Common myeloid progenitor, CD34-positive (primary cell): Measurements from ENCODE around the gene TRABD2B.

Experiments used
- CTCF ChIA-PET: fragments of 350-600 bp; sonication (Branson Sonifier 250); formaldehyde crosslinking; loops from one replicate; lab custom pipeline; 2021; ENCODE audit warnings: antibody characterized with exemption; lab: Charles Lee
- POLR2A ChIA-PET: fragments of 350-600 bp; sonication (Branson Sonifier 250); formaldehyde crosslinking; loops from one replicate; lab custom pipeline; 2021; ENCODE audit warnings: antibody characterized with exemption; lab: Charles Lee
- DNase-seq, 3 donors: peaks; one replicate each; pipeline versions ENCODE4 v3.0.0 to v3.0.0-alpha.2; 2013
- H3K27ac ChIP-seq, 2 experiments: 1 replicate in 1 of 2; 2 replicates in 1 of 2; pipeline ENCODE4 v1.7.0; 2013; ENCODE audit warnings: inconsistent platforms in 2 of 2, low read length in 2 of 2, mild to moderate bottlenecking in 2 of 2, low read depth in 1 of 2, moderate library complexity in 1 of 2; ENCODE audit not compliant: severe bottlenecking in 2 of 2, insufficient read depth in 1 of 2, poor library complexity in 1 of 2
- H3K27me3 ChIP-seq, 5 experiments: replicated peaks in 2 of 5; 1 replicate in 3 of 5; 2 replicates in 2 of 5; pipeline versions ENCODE4 v1.6.1 to v1.7.0; 2013; ENCODE audit warnings: low read length in 4 of 5, mild to moderate bottlenecking in 2 of 5, moderate library complexity in 2 of 5, inconsistent platforms in 1 of 5; ENCODE audit not compliant: insufficient read depth in 5 of 5, control insufficient read depth in 4 of 5
- H3K36me3 ChIP-seq, 4 experiments: 1 replicate in 2 of 4; 2 replicates in 2 of 4; pipeline versions ENCODE4 v1.6.1 to v1.7.0; 2013; ENCODE audit warnings: low read length in 3 of 4, control low read depth in 1 of 4, mild to moderate bottlenecking in 1 of 4; ENCODE audit not compliant: control insufficient read depth in 4 of 4, insufficient read depth in 4 of 4
- H3K4me1 ChIP-seq, 4 experiments: 1 replicate in 3 of 4; 2 replicates in 1 of 4; pipeline versions ENCODE4 v1.6.1 to v1.7.1; 2013; ENCODE audit warnings: low read length in 3 of 4, mild to moderate bottlenecking in 3 of 4, control low read depth in 1 of 4, inconsistent platforms in 1 of 4, moderate library complexity in 1 of 4; ENCODE audit not compliant: control insufficient read depth in 4 of 4, insufficient read depth in 4 of 4; ENCODE audit errors: control extremely low read depth in 1 of 4
- H3K4me3 ChIP-seq, 7 experiments: 1 replicate in 4 of 7; 2 replicates in 3 of 7; pipeline versions ENCODE4 v1.5.1 to v1.7.0; 2013; ENCODE audit warnings: mild to moderate bottlenecking in 7 of 7, low read length in 6 of 7, moderate library complexity in 6 of 7, inconsistent platforms in 2 of 7, low read depth in 2 of 7, control low read depth in 1 of 7; ENCODE audit not compliant: insufficient read depth in 4 of 7, control insufficient read depth in 1 of 7; ENCODE audit errors: extremely low read depth in 1 of 7
- H3K9me3 ChIP-seq, 5 experiments: 1 replicate in 4 of 5; 2 replicates in 1 of 5; pipeline versions ENCODE4 v1.6.1 to v1.7.1; 2013; ENCODE audit warnings: low read length in 4 of 5, mild to moderate bottlenecking in 2 of 5, inconsistent platforms in 1 of 5, low read depth in 1 of 5, moderate library complexity in 1 of 5; ENCODE audit not compliant: control insufficient read depth in 4 of 5, insufficient read depth in 2 of 5; ENCODE audit errors: control extremely low read depth in 1 of 5
- WGBS: methylation state at CpG from one replicate; pipeline ENCODE4 v1.1.5; 2013; ENCODE audit not compliant: insufficient coverage; 5-methylcytosine and 5-hydroxymethylcytosine counted together

The TRABD2B gene

DNA sequence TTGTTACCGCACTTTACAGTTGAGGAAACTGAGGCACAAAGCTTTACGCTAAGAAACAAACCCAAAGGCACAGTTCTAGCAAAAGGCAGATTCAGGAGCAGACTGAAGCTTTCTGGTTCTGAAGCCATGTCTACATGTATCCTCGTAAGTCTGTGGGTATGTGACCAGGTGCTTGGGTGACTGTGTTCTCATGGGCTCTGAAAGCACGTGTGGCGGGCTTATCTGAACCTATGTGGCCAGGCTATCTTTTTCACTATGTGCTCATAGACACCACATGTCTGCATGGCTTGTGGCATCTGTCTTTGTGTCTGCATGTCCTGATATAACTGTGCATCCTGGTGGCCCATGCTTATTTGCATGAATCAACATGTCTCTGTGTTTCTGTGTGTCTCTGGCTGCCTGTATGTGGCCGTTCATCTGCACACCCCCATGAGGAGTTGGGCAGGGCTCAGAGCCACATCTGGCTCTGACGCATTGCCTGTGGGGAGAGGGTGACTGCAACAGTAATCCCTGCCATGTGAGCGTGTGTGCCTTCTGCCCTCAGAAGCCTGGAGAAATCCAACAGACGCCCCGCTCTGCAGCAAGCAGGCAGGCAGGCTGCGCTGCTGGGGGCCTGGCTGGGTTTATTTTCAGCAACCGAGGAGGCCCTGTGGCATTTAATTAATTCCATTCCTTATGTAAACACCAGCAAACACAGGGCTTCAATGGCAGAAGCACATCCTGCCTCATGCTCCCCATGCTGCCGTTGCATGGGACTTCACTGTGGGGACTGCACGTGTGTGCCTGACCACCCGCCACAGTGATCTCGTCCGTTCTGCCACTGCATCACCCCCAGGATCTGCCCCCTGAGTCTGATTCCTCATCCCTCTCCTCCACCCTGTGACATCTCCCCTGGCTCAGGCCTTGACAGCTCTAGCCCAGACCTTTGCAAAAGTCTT, 115.4 kb downstream of the TRABD2B start:
- ChIA-PET CTCF (no interaction called here), POLR2A (no interaction called here)
- WGBS = 97% methylated on average over 12 of the region's 17 CpGs
- H3K36me3 ChIP-seq = no peaks in the 10 kb centered on the region
- H3K4me3 ChIP-seq = no peak overlapping the region
- H3K27ac ChIP-seq = no peak overlapping the region
- H3K9me3 ChIP-seq = no peaks in the 10 kb centered on the region
- no peaks in the 10 kb centered on the region for H3K4me1 ChIP-seq
- DNase-seq = no peak
- peaks cover 0 to 12% (median 3%) of the 10 kb centered on the region in 5 experiments for H3K27me3 ChIP-seq

- Histone ChIP-seq H3K9me3 (no peaks in the 10 kb centered on the region), H3K27me3 (peaks cover 0 to 4% (median 0%) of the 10 kb centered on the region in 5 experiments), H3K4me1 (no peaks in the 10 kb centered on the region), H3K4me3 (no peak overlapping the region), H3K27ac (no peak overlapping the region), H3K36me3 (no peaks in the 10 kb centered on the region)
- 88% methylated on average over 4 of the region's 4 CpGs for WGBS
- DNase-seq = no peak
- ChIA-PET CTCF (no interaction called here), POLR2A (no interaction called here)
These were observed 120.6 kb downstream of the TRABD2B start for GRCh38 chr1:47876587-47876963.

- DNase-seq = no peak
- Histone ChIP-seq H3K27ac (no peak overlapping the region), H3K9me3 (no peaks in the 10 kb centered on the region), H3K4me3 (no peak overlapping the region), H3K27me3 (peaks cover 0 to 4% (median 0%) of the 10 kb centered on the region in 5 experiments), H3K4me1 (no peaks in the 10 kb centered on the region), H3K36me3 (no peaks in the 10 kb centered on the region)
- 100% methylated on average over 4 of the region's 5 CpGs for WGBS
- ChIA-PET POLR2A (no interaction called here), CTCF (no interaction called here)
These were observed 121.2 kb downstream of the TRABD2B start for GRCh38 chr1:47875831-47876586.

DNA sequence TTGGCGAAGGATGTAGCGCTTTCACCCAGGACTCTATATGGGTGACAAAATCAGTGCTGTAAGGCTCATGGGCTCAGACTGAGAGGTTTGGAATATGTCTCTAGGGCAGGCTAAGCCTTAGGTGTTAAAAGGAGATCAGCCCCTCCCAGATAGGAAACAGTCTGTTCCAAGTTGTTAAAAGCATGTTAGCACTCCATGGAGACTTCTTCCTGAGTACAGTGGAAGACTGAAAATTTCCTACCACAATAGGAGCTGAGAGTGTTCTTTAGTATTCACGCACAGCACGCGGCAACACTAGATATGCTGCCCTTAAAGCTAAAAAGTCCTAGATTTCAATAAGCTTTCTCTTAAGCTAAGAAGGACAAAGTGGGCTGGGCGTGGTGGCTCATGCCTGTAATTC, 122.1 kb downstream of the TRABD2B start:
- no peak overlapping the region for H3K4me3 ChIP-seq
- H3K27me3 ChIP-seq = peaks cover 0 to 4% (median 0%) of the 10 kb centered on the region in 5 experiments
- CTCF ChIA-PET = no interaction called here
- POLR2A ChIA-PET = no interaction called here
- no peaks in the 10 kb centered on the region for H3K9me3 ChIP-seq
- DNase-seq = no peak
- no peak overlapping the region for H3K27ac ChIP-seq
- H3K36me3 ChIP-seq = no peaks in the 10 kb centered on the region
- H3K4me1 ChIP-seq = no peaks in the 10 kb centered on the region
- WGBS = 96% methylated on average over 6 of the region's 6 CpGs

GRCh38 chr1:47873337-47873736, 123.8 kb downstream of the TRABD2B start:
- H3K36me3 ChIP-seq = no peaks in the 10 kb centered on the region
- ChIA-PET POLR2A (no interaction called here), CTCF (no interaction called here)
- no peaks in the 10 kb centered on the region for H3K9me3 ChIP-seq
- H3K4me1 ChIP-seq = no peaks in the 10 kb centered on the region
- no peak overlapping the region for H3K27ac ChIP-seq
- H3K27me3 ChIP-seq = peaks cover 0 to 4% (median 0%) of the 10 kb centered on the region in 5 experiments
- no peak overlapping the region for H3K4me3 ChIP-seq
- 96% methylated on average over 6 of the region's 6 CpGs for WGBS
- DNase-seq = no peak

DNA sequence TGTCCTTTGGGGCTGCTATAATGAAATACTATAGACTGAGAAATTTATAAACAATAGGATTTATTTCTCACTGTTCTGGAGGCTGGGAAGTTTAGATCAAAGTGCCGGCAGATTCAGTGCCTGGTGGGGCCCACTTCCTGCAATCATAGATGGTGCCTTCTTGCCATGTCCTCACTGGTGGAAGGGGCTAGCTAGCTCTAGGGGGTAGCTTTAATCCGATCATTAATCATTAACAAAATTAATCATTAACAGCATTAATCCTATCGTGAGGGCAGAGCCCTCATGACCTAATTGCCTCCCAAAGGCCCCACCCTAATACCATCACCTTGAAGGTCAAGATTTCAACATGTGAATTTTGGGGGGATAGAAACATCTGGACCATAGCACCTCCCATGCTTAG, 124.3 kb downstream of the TRABD2B start:
- no peak overlapping the region for H3K27ac ChIP-seq
- WGBS = no CpG with 5 or more reads among the region's 3 CpGs
- no peaks in the 10 kb centered on the region for H3K9me3 ChIP-seq
- DNase-seq = no peak
- H3K36me3 ChIP-seq = no peaks in the 10 kb centered on the region
- no peaks in the 10 kb centered on the region for H3K4me1 ChIP-seq
- POLR2A ChIA-PET = no interaction called here
- H3K27me3 ChIP-seq = peaks cover 0 to 4% (median 0%) of the 10 kb centered on the region in 5 experiments
- CTCF ChIA-PET = no interaction called here
- H3K4me3 ChIP-seq = no peak overlapping the region

GRCh38 chr1:47871799-47872353, 125.3 kb downstream of the TRABD2B start:
- Histone ChIP-seq H3K36me3 (no peaks in the 10 kb centered on the region), H3K4me3 (no peak overlapping the region), H3K27me3 (peaks cover 0 to 2% (median 0%) of the 10 kb centered on the region in 5 experiments), H3K9me3 (no peaks in the 10 kb centered on the region), H3K4me1 (no peaks in the 10 kb centered on the region), H3K27ac (no peak overlapping the region)
- no peak for DNase-seq
- ChIA-PET POLR2A (no interaction called here), CTCF (no interaction called here)
- WGBS = 95% methylated on average over 2 of the region's 2 CpGs
